Endothelial cell of hepatic sinusoid (primary cell): ENCODE results near the gene KCNJ6.
"Not testable (repeated sequence)": the region's sequence is repeated elsewhere in the genome, so short reads cannot be mapped to it uniquely, and the experiment has no call there.

ENCODE experiments used
- in situ Hi-C: cut with HindIII; loops from 2 replicates; pipeline ENCODE4 v1.10.0; 2017; ENCODE audit warnings: low sequenced_read_pairs

KCNJ6 gene

DNA sequence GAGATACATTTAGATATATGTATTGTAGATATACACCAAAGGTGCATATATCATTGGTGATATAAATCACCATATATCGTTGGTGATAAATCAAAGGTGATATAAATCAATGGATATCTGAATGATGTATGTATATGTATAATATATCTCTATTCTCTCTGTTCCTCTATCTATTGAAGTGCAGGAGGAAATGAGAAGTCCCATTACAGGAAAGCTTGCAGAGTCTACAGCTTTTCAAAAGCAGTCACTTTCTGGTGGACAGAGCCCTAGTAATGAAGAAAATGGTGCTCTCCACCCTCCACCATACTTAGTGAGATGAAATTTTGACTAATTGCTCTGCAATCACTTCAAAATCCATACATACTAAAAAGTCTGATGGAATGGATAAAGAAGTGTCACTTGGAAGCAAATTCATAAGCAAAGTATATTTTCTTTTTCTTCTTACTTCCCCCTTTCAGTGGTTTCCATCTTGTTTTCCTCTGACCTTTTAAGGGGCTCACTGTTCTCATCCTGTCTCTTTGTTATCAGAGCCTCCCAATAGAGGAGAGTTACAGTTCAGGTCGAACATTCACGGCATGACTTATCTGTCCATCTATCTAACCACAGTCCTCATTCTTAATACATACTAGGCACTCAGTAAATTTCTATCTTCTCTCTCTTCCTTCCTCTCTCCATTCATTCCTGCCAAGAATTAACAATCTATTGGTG is 227.2 kb downstream of the KCNJ6 start:
- in situ Hi-C loops, result no loop called here

DNA sequence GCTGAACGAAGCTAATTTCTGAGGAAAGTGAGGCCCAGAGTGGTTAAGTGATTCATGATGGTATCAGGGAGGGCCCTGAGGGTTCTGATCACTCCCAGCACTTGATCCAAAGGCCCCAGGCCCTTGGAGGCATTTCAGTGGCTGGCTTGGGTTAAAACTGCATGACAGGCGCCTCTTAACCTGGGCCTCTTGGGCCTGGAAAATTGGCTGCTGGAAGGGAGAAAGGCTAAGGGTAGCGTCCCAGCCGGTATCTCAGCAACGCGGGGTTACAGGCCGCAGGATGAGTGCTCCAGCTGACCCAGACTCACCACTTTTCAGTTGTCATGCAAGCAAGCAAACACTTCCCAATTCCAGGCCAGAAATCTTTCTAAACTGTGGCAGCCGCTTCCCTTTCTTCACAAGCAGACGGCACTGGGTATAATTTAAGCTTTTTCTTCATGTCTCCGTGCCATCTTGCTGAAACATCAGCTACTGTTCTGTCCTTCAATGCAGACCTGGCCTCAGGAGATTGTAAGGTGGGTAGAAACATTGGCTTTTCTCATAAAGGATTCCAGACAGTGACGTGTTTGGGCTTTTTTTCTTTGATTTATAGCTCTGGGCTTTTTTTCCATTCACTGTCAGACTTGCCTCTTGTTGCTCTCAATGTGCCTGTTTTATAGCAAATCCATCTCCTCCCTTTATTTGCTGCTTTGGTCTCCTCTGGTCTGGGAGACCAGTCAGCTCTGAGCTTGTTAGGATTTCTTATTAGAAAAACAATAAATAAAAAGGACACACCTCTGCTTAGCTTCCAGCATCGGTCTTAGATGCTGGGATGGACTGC is 229.1 kb downstream of the KCNJ6 start:
- in situ Hi-C loops, result no loop called here

DNA sequence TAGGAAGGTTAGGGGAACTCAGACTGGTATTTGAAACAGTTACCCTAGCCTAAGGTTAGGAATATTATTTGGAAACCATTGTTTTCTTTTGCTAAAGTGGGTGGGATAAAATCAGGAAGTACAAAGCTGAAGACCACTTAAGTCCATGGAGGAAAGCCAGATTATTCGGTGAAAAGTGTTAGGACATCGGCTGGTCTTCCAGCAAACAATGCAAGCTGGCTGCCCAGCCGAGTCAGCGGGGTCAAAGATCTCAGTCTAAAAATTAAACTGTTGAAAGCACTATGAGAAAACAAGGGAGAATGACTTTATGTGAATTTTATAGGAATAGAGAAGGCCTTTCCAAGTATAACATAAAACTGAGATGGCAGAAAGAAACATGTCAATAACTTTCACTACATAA is 231.7 kb downstream of the KCNJ6 start:
- in situ Hi-C loops, result no loop called here

DNA sequence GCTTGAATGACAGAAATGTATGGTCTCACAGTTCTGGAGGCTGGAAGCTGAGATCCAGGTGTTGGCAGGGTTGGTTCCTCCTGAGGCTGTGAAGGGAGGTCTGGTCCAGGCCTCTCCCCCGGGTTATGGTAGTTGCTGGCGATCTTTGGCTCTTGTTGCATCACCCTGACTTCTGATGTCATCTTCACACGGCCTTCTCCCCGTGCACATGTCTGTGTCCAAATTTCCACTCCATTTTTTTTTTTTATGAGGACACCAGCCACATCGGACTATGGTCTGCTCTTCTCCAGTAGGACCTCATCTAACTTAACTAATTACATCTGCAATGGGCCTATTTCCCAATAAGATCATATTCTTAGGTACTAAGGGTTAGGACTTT is 232.2 kb downstream of the KCNJ6 start:
- in situ Hi-C loops, result no loop called here

DNA sequence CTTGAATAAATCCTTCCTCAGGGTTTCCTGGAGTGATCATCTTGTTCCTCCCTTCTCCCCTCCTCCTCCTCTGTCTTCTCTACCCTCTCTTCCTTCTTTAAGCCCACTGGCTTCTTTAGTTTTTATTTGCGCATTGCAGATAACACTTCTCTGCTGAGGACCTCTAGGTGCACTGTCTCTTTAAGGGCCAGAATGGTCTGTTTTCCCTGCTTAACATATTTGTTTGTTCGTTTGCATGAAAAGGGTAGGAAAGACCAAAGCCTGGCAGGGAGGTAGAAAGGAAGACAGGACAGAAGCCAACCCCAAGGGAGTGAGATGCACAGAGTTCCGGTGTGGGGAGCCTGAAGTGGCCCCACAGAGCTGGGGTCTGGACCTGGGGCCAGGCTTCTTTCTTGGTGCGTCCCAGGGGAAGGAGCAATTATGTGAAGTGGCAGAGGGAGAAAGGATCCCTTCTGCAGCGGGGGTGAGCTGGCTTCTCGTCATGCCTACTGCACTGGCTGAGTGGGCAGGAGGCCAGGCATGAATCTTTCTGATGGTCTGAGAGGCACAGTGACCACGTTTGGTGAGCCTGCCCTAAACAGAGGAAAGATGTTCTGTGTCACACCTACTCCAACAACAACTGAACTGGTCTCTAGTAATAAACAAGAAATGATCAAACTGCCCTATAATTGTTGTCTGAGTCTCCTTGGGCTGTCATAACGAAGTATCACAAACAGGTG is 232.7 kb downstream of the KCNJ6 start:
- in situ Hi-C loops, result no loop called here

DNA sequence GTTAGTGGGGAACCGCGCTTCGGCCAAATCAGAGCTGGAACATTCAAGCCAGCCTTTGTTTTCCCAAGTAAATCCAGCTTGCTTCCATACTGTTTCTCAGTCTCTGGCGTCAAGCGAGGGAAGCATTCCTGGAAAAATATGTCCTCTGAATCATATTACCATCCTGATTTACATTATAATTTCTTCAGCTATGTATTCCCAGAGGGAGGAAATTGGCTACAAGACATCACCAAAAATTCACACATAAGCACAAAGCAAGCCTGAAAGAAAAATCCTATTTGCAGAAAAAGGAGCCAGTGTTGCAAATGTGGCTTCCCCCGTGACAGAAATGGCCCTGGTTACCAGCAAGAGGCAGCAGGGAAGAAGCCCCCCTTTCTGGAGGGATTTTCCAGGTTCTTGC is 233.3 kb downstream of the KCNJ6 start:
- in situ Hi-C loops, result no loop called here

DNA sequence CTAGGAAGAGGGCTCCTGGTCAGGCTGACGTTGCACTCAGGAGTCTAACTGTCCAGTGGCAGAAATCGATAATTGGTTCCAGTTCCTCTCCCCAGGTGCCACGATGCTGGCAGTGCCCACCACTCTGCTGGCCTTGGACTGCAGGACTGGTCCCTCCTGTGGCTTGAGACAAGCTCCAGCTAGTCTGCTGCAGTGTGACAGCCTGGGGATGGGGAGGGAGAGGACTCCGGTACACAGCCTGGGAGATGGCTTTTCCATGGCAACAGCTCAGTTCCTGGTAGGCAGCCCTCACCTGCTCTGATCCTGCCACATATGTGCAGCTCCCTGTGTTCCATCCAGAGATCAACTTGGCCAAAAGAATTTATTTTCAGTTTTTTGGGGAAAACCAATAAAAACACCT is 239.3 kb downstream of the KCNJ6 start:
- in situ Hi-C loops, result no loop called here

DNA sequence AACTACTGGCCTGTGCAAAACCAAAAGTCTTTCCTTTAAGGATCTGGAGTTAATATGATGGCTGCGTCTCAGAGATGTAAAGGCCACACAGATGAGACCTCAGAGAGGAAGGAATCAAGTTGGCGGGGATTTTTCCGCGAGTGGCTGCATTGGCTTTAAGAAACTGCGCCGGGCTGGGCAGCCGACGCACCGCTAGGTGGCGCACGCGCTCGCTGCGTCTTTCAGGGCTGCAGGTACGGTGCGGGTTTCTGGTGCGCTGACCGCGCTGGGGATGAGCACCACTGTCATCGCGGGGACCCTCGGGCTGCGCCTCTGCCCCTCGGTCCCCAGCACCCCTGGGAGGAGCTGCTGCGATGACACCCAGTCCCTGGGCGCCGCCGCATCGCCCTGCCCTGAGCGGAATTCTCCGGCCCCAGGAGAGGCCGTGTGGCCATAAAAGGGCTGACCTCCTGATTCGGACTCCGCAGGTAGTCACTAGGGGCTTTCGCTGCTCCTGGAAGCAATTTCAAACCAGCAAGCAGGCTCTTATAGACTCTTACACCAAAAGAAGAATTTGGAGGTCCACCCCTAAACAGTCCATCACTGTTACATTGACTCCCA is 241.0 kb downstream of the KCNJ6 start:
- in situ Hi-C loops, result no loop called here

DNA sequence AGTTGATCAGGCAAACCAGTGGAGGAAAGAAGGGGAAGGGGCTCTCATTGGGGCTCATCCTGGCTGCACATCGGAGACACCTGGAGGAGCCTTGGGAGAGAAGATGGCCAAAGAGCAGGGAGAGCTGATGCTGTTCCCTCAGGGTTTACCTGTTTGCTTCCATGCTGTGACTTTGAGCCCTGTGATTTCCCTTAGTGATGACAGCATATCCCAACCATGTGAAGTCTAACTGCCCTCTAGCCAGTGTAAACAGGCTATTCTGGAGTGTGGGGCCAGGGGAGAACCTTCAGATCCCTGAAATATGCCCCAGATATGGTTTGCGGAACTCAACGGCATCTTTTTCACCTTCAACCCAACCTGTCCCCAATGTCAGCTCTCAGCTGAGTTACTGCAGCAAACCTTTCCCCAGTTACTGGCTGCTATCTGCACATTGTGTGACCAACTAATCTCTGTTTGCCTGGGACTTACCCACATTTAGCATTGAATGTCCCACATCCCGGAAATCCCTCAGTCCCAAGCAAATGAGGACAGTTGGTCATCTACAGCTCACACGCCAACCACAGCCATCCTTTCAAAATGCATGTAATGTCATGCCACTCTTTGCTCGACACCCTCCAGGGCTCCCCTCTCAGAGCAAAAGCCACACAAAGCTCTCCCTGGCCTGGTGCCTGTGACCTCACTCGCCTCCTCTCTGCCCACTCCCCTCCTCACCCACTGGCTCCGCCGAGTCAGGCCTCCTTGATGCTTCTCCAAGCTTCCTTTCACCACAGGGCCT is 242.3 kb downstream of the KCNJ6 start:
- in situ Hi-C loops, result loop anchor here (5.0 kb wide), 2 partner anchors 38 to 57 kb away; no protein-coding TSS in a partner anchor

DNA sequence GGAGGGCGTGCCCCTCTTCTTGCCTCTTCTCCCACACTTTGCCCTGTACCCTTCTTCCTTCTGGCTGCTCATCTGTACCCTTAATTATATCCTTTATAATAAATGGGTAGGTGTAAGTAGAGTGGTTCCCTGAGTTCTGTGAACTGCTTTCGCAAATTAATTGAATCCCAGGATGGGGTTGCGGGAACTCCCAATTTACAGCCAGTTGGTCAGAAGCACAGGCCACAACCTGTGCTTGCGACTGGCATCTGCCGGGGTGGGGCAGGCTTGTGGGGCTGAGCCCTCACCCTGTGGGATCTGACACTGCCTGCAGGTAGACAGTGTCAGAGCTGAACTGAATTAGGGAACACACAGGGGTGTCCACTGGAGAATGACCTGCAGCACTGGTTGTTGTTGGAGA is 244.9 kb downstream of the KCNJ6 start:
- in situ Hi-C loops, result loop anchor here (5.0 kb wide), 2 partner anchors 41 to 54 kb away; no protein-coding TSS in a partner anchor

DNA sequence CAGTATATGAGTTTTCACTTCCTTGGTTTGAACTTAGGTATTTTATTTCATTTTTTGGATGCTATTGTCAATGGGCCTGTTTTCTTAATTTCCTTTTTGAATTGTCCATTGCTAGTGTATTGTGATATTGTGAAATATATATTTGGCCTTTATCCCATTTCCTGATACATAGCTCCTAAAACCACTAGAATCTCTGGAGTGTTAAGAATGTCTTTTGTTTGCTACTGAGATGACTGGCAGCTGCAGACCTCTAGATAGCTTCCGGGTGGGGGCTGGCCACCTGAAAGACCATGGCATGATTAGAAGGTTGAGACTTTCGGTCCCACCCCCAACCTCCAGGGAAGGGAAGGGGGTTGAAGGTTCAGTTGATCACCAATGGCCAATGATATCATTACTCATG is 245.4 kb downstream of the KCNJ6 start:
- in situ Hi-C loops, result loop anchor here (5.0 kb wide), 2 partner anchors 41 to 54 kb away; no protein-coding TSS in a partner anchor

DNA sequence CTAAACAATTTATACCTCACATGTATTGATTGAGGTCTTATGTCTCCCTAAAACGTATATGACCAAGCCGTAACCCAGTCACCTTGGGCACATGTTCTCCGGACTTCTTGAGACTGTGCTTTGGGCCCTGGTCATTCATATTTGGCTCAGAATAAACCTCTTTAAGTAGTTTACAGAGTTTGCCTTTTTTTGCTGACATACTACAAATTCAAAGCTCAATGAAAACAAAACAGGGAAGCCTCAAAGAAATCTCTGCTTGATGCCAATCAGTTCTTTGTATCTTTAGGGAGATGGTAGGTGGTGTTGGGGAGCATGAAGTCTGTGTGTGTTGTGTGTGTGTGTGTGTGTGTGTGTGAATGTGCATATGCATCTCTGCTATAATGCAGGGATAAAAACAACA is 247.0 kb downstream of the KCNJ6 start:
- in situ Hi-C loops, result no loop called here

DNA sequence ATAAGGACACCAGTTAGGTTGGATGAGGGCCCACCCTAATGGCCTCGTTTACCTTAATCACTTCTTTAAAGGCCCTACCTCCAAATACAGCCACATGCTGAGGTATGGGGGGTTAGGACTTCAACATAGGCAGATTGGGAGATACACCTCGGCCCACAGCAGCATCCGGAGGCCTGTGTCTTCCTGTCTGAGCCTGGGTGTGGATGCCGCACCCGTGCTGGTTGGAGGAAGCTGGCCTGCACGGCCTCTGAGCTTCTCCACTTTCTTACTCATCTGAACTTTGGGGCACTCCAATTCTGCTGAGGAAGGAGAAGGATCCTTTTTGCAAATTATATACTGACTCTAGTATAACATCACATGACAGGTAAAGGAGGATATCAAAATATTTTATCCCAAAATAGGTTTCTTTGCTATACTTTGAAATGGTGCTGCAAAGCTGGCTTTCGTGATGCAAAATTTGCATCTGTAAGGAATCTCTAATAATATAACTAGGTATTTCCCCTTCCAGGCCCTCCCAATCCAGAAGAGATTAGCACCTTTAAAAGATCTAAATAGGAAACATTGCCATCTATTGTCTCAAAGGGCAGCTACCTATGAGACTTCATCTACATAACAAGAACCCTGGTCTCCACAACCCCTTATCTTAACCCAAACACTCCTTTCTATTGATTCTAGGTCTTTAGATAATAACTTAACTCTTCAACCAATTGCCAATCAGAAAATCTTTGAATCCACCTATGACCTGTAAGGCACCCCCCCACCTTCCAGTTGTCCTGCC is 247.6 kb downstream of the KCNJ6 start:
- in situ Hi-C loops, result no loop called here

DNA sequence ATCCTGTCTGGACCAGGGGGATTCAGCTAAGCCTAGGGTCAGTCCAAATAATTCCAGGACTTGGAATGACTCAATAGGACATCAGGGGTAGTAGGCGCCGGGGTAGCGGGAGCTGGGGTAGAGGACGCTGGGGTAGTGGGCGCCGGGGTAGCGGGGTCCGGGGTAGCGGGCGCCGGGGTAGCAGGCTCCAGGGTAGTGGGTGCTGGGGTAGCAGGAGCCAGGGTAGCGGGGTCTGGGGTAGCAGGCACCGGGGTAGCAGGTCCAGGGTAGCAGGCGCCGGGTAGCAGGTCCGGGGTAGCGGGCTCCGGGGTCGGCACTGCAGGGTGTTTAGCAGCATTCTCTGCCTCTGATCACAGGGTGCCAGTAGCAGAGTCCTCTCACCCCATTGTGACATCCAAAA is 248.9 kb downstream of the KCNJ6 start:
- in situ Hi-C loops, result no loop called here

DNA sequence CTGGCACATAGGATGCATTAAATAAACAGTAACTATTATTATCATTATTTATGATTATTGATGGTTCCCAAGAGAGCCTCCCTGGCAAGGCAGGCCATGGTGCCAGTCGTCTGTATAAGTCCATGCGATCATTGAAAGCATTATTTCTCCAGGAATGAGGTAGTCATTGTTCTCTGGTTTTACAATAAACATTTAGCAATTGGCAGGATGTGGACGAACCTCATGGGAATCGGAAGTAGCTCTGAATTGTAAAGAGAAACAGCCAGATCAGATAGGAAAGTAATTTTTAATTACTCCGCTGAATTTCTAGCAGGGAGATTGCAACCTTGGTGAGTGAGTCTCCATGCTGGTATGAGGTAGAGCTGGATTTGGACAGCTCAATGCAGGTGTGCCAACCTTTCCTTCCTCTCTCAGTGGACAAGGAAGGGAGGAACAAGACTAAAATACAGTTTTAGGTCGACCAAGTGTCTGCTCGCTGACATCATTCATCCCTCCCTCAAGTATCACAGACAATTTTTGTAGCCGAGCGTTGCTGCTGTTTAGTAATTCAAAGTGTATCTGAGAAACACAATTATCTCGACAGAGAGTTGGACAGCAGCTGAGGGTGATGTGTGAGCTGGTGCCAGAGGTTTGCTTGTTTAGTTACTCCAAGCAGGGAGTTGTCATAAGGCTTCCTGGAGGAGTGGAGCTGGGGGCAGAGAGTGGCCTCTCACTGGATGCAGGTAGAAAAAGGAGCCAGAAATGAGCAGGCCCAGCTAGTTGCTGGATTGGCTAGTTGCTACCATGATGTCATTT is 250.8 kb downstream of the KCNJ6 start:
- in situ Hi-C loops, result no loop called here

DNA sequence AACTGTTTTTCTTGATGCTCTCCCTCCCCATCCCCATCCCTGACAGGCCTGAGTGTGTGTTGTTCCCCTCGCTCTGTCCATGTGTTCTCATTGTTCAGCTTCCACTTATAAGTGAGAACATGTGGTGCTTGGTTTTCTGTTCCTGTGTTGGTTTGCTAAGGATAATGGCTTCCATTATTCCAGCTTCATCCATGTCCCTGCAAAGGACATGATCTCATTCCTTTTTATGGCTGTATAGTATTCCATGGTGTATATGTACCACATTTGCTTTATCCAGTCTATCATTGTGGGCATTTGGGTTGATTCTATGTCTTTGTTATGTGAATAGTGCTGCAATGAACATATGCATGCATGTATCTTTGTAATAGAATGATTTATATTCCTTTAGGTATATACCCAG is 254.0 kb downstream of the KCNJ6 start:
- in situ Hi-C loops, result not testable (repeated sequence)

DNA sequence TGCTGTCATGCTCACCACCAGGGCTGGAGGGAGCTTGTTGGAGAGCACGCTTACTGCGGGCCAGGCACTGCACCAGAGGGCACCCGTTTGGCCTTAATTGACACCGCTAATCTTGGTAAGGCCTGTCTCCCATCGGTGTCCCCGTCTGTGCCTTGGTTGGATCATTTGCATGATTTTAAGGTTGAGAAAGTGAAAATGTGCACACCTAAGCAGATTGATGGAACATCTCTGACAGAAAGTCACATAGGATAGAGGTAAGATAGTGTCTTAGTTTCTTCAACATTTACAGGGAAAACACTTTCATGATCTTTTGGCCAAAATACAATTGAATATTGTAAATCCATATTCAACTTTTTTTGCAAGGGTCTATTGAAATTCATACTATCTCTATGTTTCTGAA is 255.5 kb downstream of the KCNJ6 start:
- in situ Hi-C loops, result no loop called here

DNA sequence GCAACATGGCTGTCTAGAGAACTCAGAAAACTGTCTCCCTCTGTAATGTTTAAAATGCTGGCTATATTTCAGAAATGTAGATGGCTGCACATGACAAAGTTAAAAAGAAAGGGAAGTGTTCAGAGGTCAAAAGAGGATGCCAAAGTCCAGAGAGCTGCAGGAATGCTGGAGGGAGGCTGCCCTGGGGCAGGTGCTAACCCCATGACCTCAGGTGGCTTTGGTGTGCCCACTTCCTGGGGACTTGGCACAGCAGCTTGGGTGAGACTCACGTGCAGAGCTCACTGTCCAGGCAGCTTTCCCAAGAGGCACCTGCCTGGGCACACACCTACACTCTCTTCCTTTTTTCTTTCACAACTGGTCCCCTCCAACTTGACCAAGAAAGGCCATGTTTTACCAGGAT is 256.4 kb downstream of the KCNJ6 start:
- in situ Hi-C loops, result no loop called here
